Measurements from ENCODE around the gene ARHGAP26.

GRCh38 chr5:143190260-143190810 lies 420.2 kb downstream of the ARHGAP26 start:
- TF ChIP-seq, protein P1, sequence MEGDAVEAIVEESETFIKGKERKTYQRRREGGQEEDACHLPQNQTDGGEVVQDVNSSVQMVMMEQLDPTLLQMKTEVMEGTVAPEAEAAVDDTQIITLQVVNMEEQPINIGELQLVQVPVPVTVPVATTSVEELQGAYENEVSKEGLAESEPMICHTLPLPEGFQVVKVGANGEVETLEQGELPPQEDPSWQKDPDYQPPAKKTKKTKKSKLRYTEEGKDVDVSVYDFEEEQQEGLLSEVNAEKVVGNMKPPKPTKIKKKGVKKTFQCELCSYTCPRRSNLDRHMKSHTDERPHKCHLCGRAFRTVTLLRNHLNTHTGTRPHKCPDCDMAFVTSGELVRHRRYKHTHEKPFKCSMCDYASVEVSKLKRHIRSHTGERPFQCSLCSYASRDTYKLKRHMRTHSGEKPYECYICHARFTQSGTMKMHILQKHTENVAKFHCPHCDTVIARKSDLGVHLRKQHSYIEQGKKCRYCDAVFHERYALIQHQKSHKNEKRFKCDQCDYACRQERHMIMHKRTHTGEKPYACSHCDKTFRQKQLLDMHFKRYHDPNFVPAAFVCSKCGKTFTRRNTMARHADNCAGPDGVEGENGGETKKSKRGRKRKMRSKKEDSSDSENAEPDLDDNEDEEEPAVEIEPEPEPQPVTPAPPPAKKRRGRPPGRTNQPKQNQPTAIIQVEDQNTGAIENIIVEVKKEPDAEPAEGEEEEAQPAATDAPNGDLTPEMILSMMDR (IDR thresholded peaks at IDR 0.05) = no peak
- no peak for TF ChIP-seq POLR2A (IDR thresholded peaks at IDR 0.05)
